Fibroblast of skin of left quadriceps (primary cell): ENCODE measurements around the gene TPM4.

Experiments used
- DNase-seq, 2 experiments: peaks; one replicate each; pipeline ENCODE4 v3.0.0-alpha.2; 2013; ENCODE audit warnings: low read depth in 2 of 2

The TPM4 gene

GRCh38 chr19:16125737-16126495 is 49.6 kb downstream of the TPM4 start:
- no peak for DNase-seq

- no peak for DNase-seq
These were observed 50.8 kb downstream of the TPM4 start for GRCh38 chr19:16127080-16127479.

- no peak for DNase-seq
These were observed 51.6 kb downstream of the TPM4 start for GRCh38 chr19:16127776-16128371.

- no peak for DNase-seq
These were observed 55.4 kb downstream of the TPM4 start for GRCh38 chr19:16131648-16132047.

GRCh38 chr19:16133818-16134217 is 57.5 kb downstream of the TPM4 start:
- DNase-seq, result no peak

GRCh38 chr19:16134510-16134909 is 58.2 kb downstream of the TPM4 start:
- no peak for DNase-seq

GRCh38 chr19:16135430-16136127 is 59.3 kb downstream of the TPM4 start:
- DNase-seq, result no peak

GRCh38 chr19:16136185-16136999 is 60.1 kb downstream of the TPM4 start:
- DNase-seq, result no peak

- no peak for DNase-seq
These were observed 63.5 kb downstream of the TPM4 start for GRCh38 chr19:16139752-16140151.

- no peak for DNase-seq
These were observed 64.7 kb downstream of the TPM4 start for GRCh38 chr19:16141043-16141442.

- DNase-seq, result no peak
These were observed 65.8 kb downstream of the TPM4 start for GRCh38 chr19:16142032-16142580.

GRCh38 chr19:16143399-16144215 is 67.3 kb downstream of the TPM4 start, which contains the start of gene HSH2D:
Gene HSH2D, plus strand, starts transcription at chr19:16143685. Its CDS starts 5,066 bp downstream, at chr19:16148751.
- DNase-seq, result no peak

GRCh38 chr19:16144216-16144581 is 67.9 kb downstream of the TPM4 start:
- DNase-seq, result no peak

- DNase-seq, result no peak
These were observed 69.8 kb downstream of the TPM4 start for GRCh38 chr19:16146112-16146511.

- no peak for DNase-seq
These were observed 72.3 kb downstream of the TPM4 start for GRCh38 chr19:16148443-16149229.
